SK-N-MC (cell line): ENCODE data around the gene RDH16.

Experiments used
- EZH2 ChIP-seq: fragments of 200-600 bp; sonication (generic); IDR thresholded peaks from one replicate; pipeline ENCODE4 v1.6.1; 2017; ENCODE audit warnings: antibody characterized with exemption
- POLR2AphosphoS5 ChIP-seq: IDR thresholded peaks from 2 replicates; pipeline ENCODE4 v1.6.1; 2012; ENCODE audit warnings: mild to moderate bottlenecking, low read depth, low read length, borderline replicate concordance

- no peak for TF ChIP-seq EZH2
- TF ChIP-seq POLR2AphosphoS5, result no peak
These were observed 22.9 kb upstream of the RDH16 start for GRCh38 chr12:56980268-56980667.
